ENCODE measurements around the gene WNK3. TPM values are rescaled to one million over a fixed set of nuclear protein-coding genes. Genes with fewer than 3 reads are reported as not detected.

WNK3 gene
- total RNA-seq, 1 donor from 2014 or later, result 1.0 TPM

GRCh38 chrX:54157561-54157960 lies 200.3 kb downstream of the WNK3 start:
- DNase-seq, result no peak

Other genes with a start within 250 kb of the WNK3 start
- 4.4 and 4.7 TPM in 2 replicates for gene FAM120C, start 174.8 kb downstream of the WNK3 start, total RNA-seq
- gene TSR2, start 82.4 kb upstream of the WNK3 start, total RNA-seq, result 13.3 and 17.5 TPM in 2 replicates
- 2.4 and 3.2 TPM in 2 replicates for gene FGD1, start 138.2 kb upstream of the WNK3 start, total RNA-seq
- gene GNL3L, start 172.2 kb upstream of the WNK3 start, total RNA-seq, result 35.4 and 65.5 TPM in 2 replicates

Data from dermis blood vessel endothelial cell (primary cell).